ENCODE measurements around the gene GSK3B. TPM values are rescaled to one million over a fixed set of nuclear protein-coding genes. Genes with fewer than 3 reads are reported as not detected.

GSK3B gene
- polyA plus RNA-seq, 1 donor (not counting 4 experiments of a cell fraction or from before 2014, with no cell fraction given) = 73.3 TPM

GRCh38 chr3:119918992-119919933, 175.0 kb downstream of the GSK3B start:
- no peaks in the 10 kb centered on the region for H3K4me1 ChIP-seq (ENCODE audit: control insufficient read depth, extremely low read depth, insufficient read depth, low read length)
- no peaks in the 10 kb centered on the region for H4K20me1 ChIP-seq (ENCODE audit: control insufficient read depth, extremely low read depth, insufficient read depth, low read length)
- H3K9ac ChIP-seq (ENCODE audit: control insufficient read depth, extremely low read depth, insufficient read depth, low read length) = no peak overlapping the region
- H3K79me2 ChIP-seq (ENCODE audit: control insufficient read depth, insufficient read depth, low read length) = peaks cover 30% of the 10 kb centered on the region
- dilution Hi-C loops (cut with MboI; ENCODE audit: extremely low pct_ligation_motif_present, low sequenced_read_pairs) = no loop called here
- H3K9me3 ChIP-seq (ENCODE audit: control insufficient read depth, low read depth, low read length) = no peaks in the 10 kb centered on the region
- peaks cover 2 to 3% of the 10 kb centered on the region in 2 experiments for H3K36me3 ChIP-seq (ENCODE audit: control insufficient read depth in 2 of 2, extremely low read depth in 1 of 2, insufficient read depth in 2 of 2, low read length in 2 of 2)
- H3K9me1 ChIP-seq (ENCODE audit: control insufficient read depth, extremely low read depth, insufficient read depth, low read length) = no peaks in the 10 kb centered on the region
- TF ChIP-seq, protein P1, sequence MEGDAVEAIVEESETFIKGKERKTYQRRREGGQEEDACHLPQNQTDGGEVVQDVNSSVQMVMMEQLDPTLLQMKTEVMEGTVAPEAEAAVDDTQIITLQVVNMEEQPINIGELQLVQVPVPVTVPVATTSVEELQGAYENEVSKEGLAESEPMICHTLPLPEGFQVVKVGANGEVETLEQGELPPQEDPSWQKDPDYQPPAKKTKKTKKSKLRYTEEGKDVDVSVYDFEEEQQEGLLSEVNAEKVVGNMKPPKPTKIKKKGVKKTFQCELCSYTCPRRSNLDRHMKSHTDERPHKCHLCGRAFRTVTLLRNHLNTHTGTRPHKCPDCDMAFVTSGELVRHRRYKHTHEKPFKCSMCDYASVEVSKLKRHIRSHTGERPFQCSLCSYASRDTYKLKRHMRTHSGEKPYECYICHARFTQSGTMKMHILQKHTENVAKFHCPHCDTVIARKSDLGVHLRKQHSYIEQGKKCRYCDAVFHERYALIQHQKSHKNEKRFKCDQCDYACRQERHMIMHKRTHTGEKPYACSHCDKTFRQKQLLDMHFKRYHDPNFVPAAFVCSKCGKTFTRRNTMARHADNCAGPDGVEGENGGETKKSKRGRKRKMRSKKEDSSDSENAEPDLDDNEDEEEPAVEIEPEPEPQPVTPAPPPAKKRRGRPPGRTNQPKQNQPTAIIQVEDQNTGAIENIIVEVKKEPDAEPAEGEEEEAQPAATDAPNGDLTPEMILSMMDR (optimal IDR thresholded peaks at IDR 0.05 in 1 of 3, IDR thresholded peaks at IDR 0.05 in 1 of 3, conservative IDR thresholded peaks at IDR 0.05 in 1 of 3; ENCODE audit: extremely low read depth in 1 of 3, insufficient read depth in 2 of 3, low read length in 3 of 3) = no peak
- TF ChIP-seq EZH2 (IDR thresholded peaks at IDR 0.05; ENCODE audit: low read length) = no peak
- no peaks in the 10 kb centered on the region for H3K27me3 ChIP-seq (ENCODE audit: control insufficient read depth, extremely low read depth, insufficient read depth, low read length)
- no peak overlapping the region for H3K4me2 ChIP-seq (ENCODE audit: control insufficient read depth, extremely low read depth, insufficient read depth, low read depth, low read length)
- no peak for DNase-seq (ENCODE audit: low read depth, low spot score)
- no peak overlapping the region for H3K4me3 ChIP-seq (ENCODE audit: control insufficient read depth in 2 of 3, extremely low read depth in 1 of 3, insufficient read depth in 2 of 3, low read depth in 1 of 3, low read length in 3 of 3)
- no peak overlapping the region for H3K27ac ChIP-seq (ENCODE audit: control insufficient read depth, insufficient read depth, low read length)
- H2AFZ ChIP-seq (ENCODE audit: control insufficient read depth, low read length) = no peak overlapping the region
- no peak for FAIRE-seq

GRCh38 chr3:119913021-119913420, 181.2 kb downstream of the GSK3B start:
- DNase-seq (ENCODE audit: low read depth, low spot score) (no peak), FAIRE-seq (no peak)
- Histone ChIP-seq H3K79me2 (ENCODE audit: control insufficient read depth, insufficient read depth, low read length) (peaks cover 2% of the 10 kb centered on the region), H2AFZ (ENCODE audit: control insufficient read depth, low read length) (no peak overlapping the region), H3K9me1 (ENCODE audit: control insufficient read depth, extremely low read depth, insufficient read depth, low read length) (no peaks in the 10 kb centered on the region), H3K36me3 (ENCODE audit: control insufficient read depth in 2 of 2, extremely low read depth in 1 of 2, insufficient read depth in 2 of 2, low read length in 2 of 2) (peaks cover 8 to 18% of the 10 kb centered on the region in 2 experiments), H3K27me3 (ENCODE audit: control insufficient read depth, extremely low read depth, insufficient read depth, low read length) (no peaks in the 10 kb centered on the region), H3K9me3 (ENCODE audit: control insufficient read depth, low read depth, low read length) (no peaks in the 10 kb centered on the region), H3K27ac (ENCODE audit: control insufficient read depth, insufficient read depth, low read length) (no peak overlapping the region), H3K4me3 (ENCODE audit: control insufficient read depth in 2 of 3, extremely low read depth in 1 of 3, insufficient read depth in 2 of 3, low read depth in 1 of 3, low read length in 3 of 3) (no peak overlapping the region), H3K4me1 (ENCODE audit: control insufficient read depth, extremely low read depth, insufficient read depth, low read length) (peaks cover 3% of the 10 kb centered on the region), H3K9ac (ENCODE audit: control insufficient read depth, extremely low read depth, insufficient read depth, low read length) (no peak overlapping the region), H3K4me2 (ENCODE audit: control insufficient read depth, extremely low read depth, insufficient read depth, low read depth, low read length) (no peak overlapping the region), H4K20me1 (ENCODE audit: control insufficient read depth, extremely low read depth, insufficient read depth, low read length) (no peaks in the 10 kb centered on the region)
- dilution Hi-C loops (cut with MboI; ENCODE audit: extremely low pct_ligation_motif_present, low sequenced_read_pairs) = no loop called here
- TF ChIP-seq, protein P1 (optimal IDR thresholded peaks at IDR 0.05 in 1 of 3, IDR thresholded peaks at IDR 0.05 in 1 of 3, conservative IDR thresholded peaks at IDR 0.05 in 1 of 3; ENCODE audit: extremely low read depth in 1 of 3, insufficient read depth in 2 of 3, low read length in 3 of 3) = no peak
- TF ChIP-seq EZH2 (IDR thresholded peaks at IDR 0.05; ENCODE audit: low read length) = no peak
